GM19463 (cell line): ENCODE measurements around the gene ZCCHC2.

Source experiments
- ATAC-seq: cut with Tn5 transposase; IDR thresholded peaks from one replicate; pipeline ENCODE4 v1.9.1; 2021; ENCODE audit warnings: mild to moderate bottlenecking, moderate library complexity; ENCODE audit not compliant: unreplicated experiment

The ZCCHC2 gene

GRCh38 chr18:62509779-62510178 is 13.0 kb upstream of the ZCCHC2 start:
- no peak for ATAC-seq

- no peak for ATAC-seq
Measured at GRCh38 chr18:62510789-62511188, 12.0 kb upstream of the ZCCHC2 start.

- ATAC-seq, result no peak
Measured at GRCh38 chr18:62512532-62512931, 10.3 kb upstream of the ZCCHC2 start.

GRCh38 chr18:62512996-62513395 is 9.8 kb upstream of the ZCCHC2 start:
- ATAC-seq, result no peak

- ATAC-seq, result no peak
Measured at GRCh38 chr18:62514570-62514969, 8.3 kb upstream of the ZCCHC2 start.

GRCh38 chr18:62516242-62516641 is 6.6 kb upstream of the ZCCHC2 start:
- no peak for ATAC-seq

- ATAC-seq, result no peak
Measured at GRCh38 chr18:62518460-62519375, 4.1 kb upstream of the ZCCHC2 start.

- no peak for ATAC-seq
Measured at GRCh38 chr18:62519684-62520083, 3.1 kb upstream of the ZCCHC2 start.

GRCh38 chr18:62521082-62521481 is 1.7 kb upstream of the ZCCHC2 start:
- no peak for ATAC-seq

GRCh38 chr18:62521593-62521992 is 1.2 kb upstream of the ZCCHC2 start:
- ATAC-seq, result no peak

- peak; percentile 3 for ATAC-seq
Measured at GRCh38 chr18:62522178-62522503, 684 bp upstream of the ZCCHC2 start.

GRCh38 chr18:62523255-62523588 is 397 bp downstream of the ZCCHC2 start:
- ATAC-seq, result no peak

GRCh38 chr18:62523631-62524439 is 1.0 kb downstream of the ZCCHC2 start:
- ATAC-seq, result no peak

GRCh38 chr18:62524440-62525200 is 1.8 kb downstream of the ZCCHC2 start:
- ATAC-seq, result no peak

GRCh38 chr18:62525608-62526007 is 2.8 kb downstream of the ZCCHC2 start:
- ATAC-seq, result no peak

GRCh38 chr18:62526098-62527025 is 3.5 kb downstream of the ZCCHC2 start:
- peak; percentile 16 for ATAC-seq

- ATAC-seq, result no peak
Measured at GRCh38 chr18:62529597-62529996, 6.8 kb downstream of the ZCCHC2 start.

GRCh38 chr18:62531078-62531477 is 8.3 kb downstream of the ZCCHC2 start:
- no peak for ATAC-seq

- ATAC-seq, result no peak
Measured at GRCh38 chr18:62531931-62532330, 9.1 kb downstream of the ZCCHC2 start.

- ATAC-seq, result no peak
Measured at GRCh38 chr18:62536005-62536404, 13.2 kb downstream of the ZCCHC2 start.
